ENCODE results near the gene KIF21A.

Gene KIF21A

GRCh38 chr12:39406262-39406661 lies 36.7 kb downstream of the KIF21A start:
- no peak for DNase-seq (ENCODE audit: low read depth)

DNA sequence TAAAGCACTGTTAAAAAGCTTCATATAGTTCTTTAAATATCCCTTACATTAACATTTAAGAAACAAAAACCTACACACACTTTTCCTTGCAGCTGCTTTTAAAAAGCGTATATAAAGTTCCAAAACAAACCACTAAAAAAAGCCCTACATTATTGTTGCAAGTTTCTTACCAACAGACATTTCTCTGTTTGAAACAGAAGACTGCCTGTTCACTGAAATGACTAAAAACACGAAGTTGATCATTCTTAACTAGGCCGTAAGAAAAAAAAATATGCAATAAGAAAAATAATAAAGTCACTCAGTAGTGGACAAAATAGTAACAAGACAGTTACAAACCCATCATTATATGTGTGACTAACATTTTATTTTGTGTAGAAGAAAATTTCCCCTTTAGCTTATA lies 37.3 kb downstream of the KIF21A start:
- no peak overlapping the region for H3K4me3 ChIP-seq (ENCODE audit: control insufficient read depth, low read depth, low read length)
- DNase-seq (ENCODE audit: low read depth): no peak
- no peak for TF ChIP-seq CTCF (IDR thresholded peaks at IDR 0.05; ENCODE audit: control insufficient read depth, insufficient read depth, low read depth, low read length, missing control alignments)

More at GRCh38 chr12:39406262-39406661, 36.7 kb downstream of the KIF21A start:
- TF ChIP-seq CTCF (IDR thresholded peaks at IDR 0.05; ENCODE audit: control insufficient read depth, insufficient read depth, low read depth, low read length, missing control alignments): no peak
- no peak overlapping the region for H3K4me3 ChIP-seq (ENCODE audit: control insufficient read depth, low read depth, low read length)

DNA sequence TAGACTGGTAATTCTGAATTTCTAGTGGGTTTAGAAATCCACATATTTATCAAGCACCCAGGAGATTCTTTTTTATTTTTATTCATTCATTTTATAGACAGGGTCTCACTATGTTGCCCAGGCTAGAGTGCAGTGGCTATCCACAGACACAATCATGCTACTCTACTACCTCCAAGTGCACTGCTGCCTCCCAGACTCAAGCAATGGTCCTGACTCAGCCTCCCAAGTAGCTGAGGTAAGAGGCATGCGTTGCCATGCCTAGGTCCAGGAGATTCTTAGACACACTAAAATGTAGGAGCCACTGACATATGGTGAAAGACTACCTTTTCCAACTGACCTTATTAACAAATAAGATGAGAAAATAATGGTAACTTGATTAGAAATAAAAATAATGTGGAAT lies 38.9 kb downstream of the KIF21A start:
- TF ChIP-seq CTCF (IDR thresholded peaks at IDR 0.05; ENCODE audit: control insufficient read depth, insufficient read depth, low read depth, low read length, missing control alignments): no peak
- no peak for DNase-seq (ENCODE audit: low read depth)
- H3K4me3 ChIP-seq (ENCODE audit: control insufficient read depth, low read depth, low read length): no peak overlapping the region

GRCh38 chr12:39403376-39403775 lies 39.5 kb downstream of the KIF21A start:
- no peak for DNase-seq (ENCODE audit: low read depth)
- TF ChIP-seq CTCF (IDR thresholded peaks at IDR 0.05; ENCODE audit: control insufficient read depth, insufficient read depth, low read depth, low read length, missing control alignments): no peak
- no peak overlapping the region for H3K4me3 ChIP-seq (ENCODE audit: control insufficient read depth, low read depth, low read length)

GRCh38 chr12:39402922-39403321 lies 40.0 kb downstream of the KIF21A start:
- DNase-seq (ENCODE audit: low read depth): no peak
- H3K4me3 ChIP-seq (ENCODE audit: control insufficient read depth, low read depth, low read length): no peak overlapping the region
- TF ChIP-seq CTCF (IDR thresholded peaks at IDR 0.05; ENCODE audit: control insufficient read depth, insufficient read depth, low read depth, low read length, missing control alignments): no peak

GRCh38 chr12:39401459-39401858 lies 41.5 kb downstream of the KIF21A start:
- DNase-seq (ENCODE audit: low read depth): no peak

More at GRCh38 chr12:39401459-39401858, 41.5 kb downstream of the KIF21A start:
- H3K4me3 ChIP-seq (ENCODE audit: control insufficient read depth, low read depth, low read length): no peak overlapping the region
- TF ChIP-seq CTCF (IDR thresholded peaks at IDR 0.05; ENCODE audit: control insufficient read depth, insufficient read depth, low read depth, low read length, missing control alignments): no peak

Measured in AG09309 (cell line).